Measurements from ENCODE around the gene TFCP2L1. TPM values are rescaled to one million over a fixed set of nuclear protein-coding genes. Genes with fewer than 3 reads are reported as not detected.
"Not testable (repeated sequence)": the region's sequence is repeated elsewhere in the genome, so short reads cannot be mapped to it uniquely, and the experiment has no call there.

TFCP2L1 gene
- total and polyA plus RNA-seq, 8 donors: 2.0 to 7.7 (median 4.5) TPM

- intact Hi-C loops (cut with DNase I): no loop called here
- Histone ChIP-seq H3K27ac (no peak overlapping the region), H3K4me1 (no peaks in the 10 kb centered on the region), H3K4me3 (no peak overlapping the region), H3K36me3 (no peaks in the 10 kb centered on the region), H3K9me3 (no peaks in the 10 kb centered on the region), H3K27me3 (no peaks in the 10 kb centered on the region)
- TF ChIP-seq CTCF (IDR thresholded peaks at IDR 0.05): no peak
- WGBS, 2 donors: 90 to 96% methylated on average over 7 of the region's 7 CpGs
- no peak for ATAC-seq
- DNase-seq: peak in 1 of 6 donors; percentile 21
- no peak for FAIRE-seq
Measured at GRCh38 chr2:121234144-121234543, 50.9 kb downstream of the TFCP2L1 start.

- Histone ChIP-seq H3K4me3 (no peak overlapping the region), H3K27me3 (no peaks in the 10 kb centered on the region), H3K4me1 (no peaks in the 10 kb centered on the region), H3K9me3 (no peaks in the 10 kb centered on the region), H3K27ac (no peak overlapping the region), H3K36me3 (no peaks in the 10 kb centered on the region)
- ATAC-seq (no peak), FAIRE-seq (no peak), DNase-seq (peak in 2 of 6 donors; percentile 30 to 41)
- WGBS, 2 donors: 85 to 92% methylated on average over 11 of the region's 11 CpGs
- intact Hi-C loops (cut with DNase I): no loop called here
- no peak for TF ChIP-seq CTCF (IDR thresholded peaks at IDR 0.05)
Measured at GRCh38 chr2:121233486-121234110, 51.4 kb downstream of the TFCP2L1 start.

- no peak for FAIRE-seq
- no peaks in the 10 kb centered on the region for H3K36me3 ChIP-seq
- intact Hi-C loops (cut with DNase I): no loop called here
- no peak overlapping the region for H3K4me3 ChIP-seq
- 94 to 95% methylated on average over 6 of the region's 6 CpGs for WGBS, 2 donors
- no peak for ATAC-seq
- no peak for TF ChIP-seq CTCF (IDR thresholded peaks at IDR 0.05)
- H3K27me3 ChIP-seq: no peaks in the 10 kb centered on the region
- H3K4me1 ChIP-seq: no peaks in the 10 kb centered on the region
- H3K27ac ChIP-seq: no peak overlapping the region
- DNase-seq: peak in 1 of 6 donors; percentile 30
- no peaks in the 10 kb centered on the region for H3K9me3 ChIP-seq
Measured at GRCh38 chr2:121232626-121233265, 52.3 kb downstream of the TFCP2L1 start.

GRCh38 chr2:121231385-121232000, 53.5 kb downstream of the TFCP2L1 start:
- ATAC-seq: no peak
- Histone ChIP-seq H3K4me1 (no peaks in the 10 kb centered on the region), H3K27ac (no peak overlapping the region), H3K9me3 (no peaks in the 10 kb centered on the region), H3K36me3 (no peaks in the 10 kb centered on the region), H3K27me3 (no peaks in the 10 kb centered on the region), H3K4me3 (no peak overlapping the region)
- intact Hi-C loops (cut with DNase I): no loop called here
- DNase-seq: peak in 2 of 6 donors; percentile 31 to 45
- no peak for FAIRE-seq
- WGBS, 2 donors: 90 to 97% methylated on average over 17 of the region's 17 CpGs
- TF ChIP-seq CTCF (IDR thresholded peaks at IDR 0.05): no peak

- intact Hi-C loops (cut with DNase I): no loop called here
- no peak for FAIRE-seq
- DNase-seq: peak in 1 of 6 donors; percentile 8
- Histone ChIP-seq H3K27me3 (no peaks in the 10 kb centered on the region), H3K36me3 (peaks cover 0 to 5% (median 0%) of the 10 kb centered on the region in 3 donors), H3K27ac (no peak overlapping the region), H3K9me3 (no peaks in the 10 kb centered on the region), H3K4me1 (no peaks in the 10 kb centered on the region), H3K4me3 (no peak overlapping the region)
- TF ChIP-seq CTCF (IDR thresholded peaks at IDR 0.05): no peak
- WGBS, 2 donors: 83 to 86% methylated on average over 6 of the region's 6 CpGs
- ATAC-seq: no peak
Measured at GRCh38 chr2:121228521-121228920, 56.5 kb downstream of the TFCP2L1 start.

- H3K9me3 ChIP-seq; H3K27me3 ChIP-seq; H3K4me3 ChIP-seq; H3K36me3 ChIP-seq; H3K4me1 ChIP-seq; intact Hi-C loops (cut with DNase I); H3K27ac ChIP-seq; FAIRE-seq: not testable (repeated sequence)
- 74 to 79% methylated on average over 18 of the region's 18 CpGs for WGBS, 2 donors
- DNase-seq (peak in 4 of 6 donors; percentile 20 to 59 (median 44)), ATAC-seq (peak; percentile 50 to 93 (median 84))
Measured at GRCh38 chr2:121227381-121228144, 57.4 kb downstream of the TFCP2L1 start.

- H3K27ac ChIP-seq; H3K36me3 ChIP-seq; H3K4me3 ChIP-seq; H3K4me1 ChIP-seq; FAIRE-seq; DNase-seq; intact Hi-C loops (cut with DNase I); H3K9me3 ChIP-seq; H3K27me3 ChIP-seq; ATAC-seq: not testable (repeated sequence)
- WGBS, 2 donors: 96 to 97% methylated on average over 26 of the region's 26 CpGs
Measured at GRCh38 chr2:121225681-121226080, 59.3 kb downstream of the TFCP2L1 start.

Measured in pancreas (tissue), 10 donors.